Measurements from ENCODE around the gene GBP3.
"Not testable (repeated sequence)": the region's sequence is repeated elsewhere in the genome, so short reads cannot be mapped to it uniquely, and the experiment has no call there.

Gene GBP3

DNA sequence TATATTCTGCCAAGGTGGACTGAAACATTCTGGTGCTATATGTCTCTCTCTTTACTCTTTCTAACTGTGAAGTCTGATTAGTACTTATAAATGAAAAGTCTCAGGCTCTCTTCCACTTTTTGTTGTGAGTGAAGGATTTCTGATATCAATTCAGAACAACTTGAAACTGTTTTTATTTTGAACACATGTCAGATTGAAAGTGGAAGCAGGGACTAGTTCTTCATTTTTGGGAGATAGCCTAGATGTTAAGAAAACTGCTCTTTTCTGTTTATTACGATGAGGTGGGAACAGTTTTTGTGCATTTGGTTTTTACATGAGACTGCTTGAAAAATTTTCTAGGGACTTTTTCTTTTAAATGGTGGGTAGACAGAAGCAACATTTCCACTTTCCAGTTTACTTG, 14.5 kb upstream of the GBP3 start:
- no peak for DNase-seq

DNA sequence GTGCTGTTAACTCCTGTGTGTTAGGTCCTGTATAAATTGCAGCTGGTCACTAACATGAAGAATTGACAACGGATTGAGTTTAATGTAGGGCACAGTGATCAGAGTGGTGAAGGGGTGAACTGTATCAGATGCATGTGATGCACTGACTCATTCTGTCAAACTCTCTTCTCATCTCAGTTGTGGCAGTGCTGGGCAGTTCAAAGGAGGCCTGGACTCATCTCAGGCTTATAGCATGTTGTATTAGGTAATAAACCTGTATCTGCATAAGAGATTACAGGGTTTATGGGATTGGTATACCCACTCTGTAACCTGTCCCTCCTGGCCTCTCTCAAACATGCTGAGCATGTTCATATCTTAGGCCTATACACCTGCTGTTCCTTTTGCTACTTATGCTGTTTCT, 12.4 kb upstream of the GBP3 start:
- DNase-seq = no peak

DNA sequence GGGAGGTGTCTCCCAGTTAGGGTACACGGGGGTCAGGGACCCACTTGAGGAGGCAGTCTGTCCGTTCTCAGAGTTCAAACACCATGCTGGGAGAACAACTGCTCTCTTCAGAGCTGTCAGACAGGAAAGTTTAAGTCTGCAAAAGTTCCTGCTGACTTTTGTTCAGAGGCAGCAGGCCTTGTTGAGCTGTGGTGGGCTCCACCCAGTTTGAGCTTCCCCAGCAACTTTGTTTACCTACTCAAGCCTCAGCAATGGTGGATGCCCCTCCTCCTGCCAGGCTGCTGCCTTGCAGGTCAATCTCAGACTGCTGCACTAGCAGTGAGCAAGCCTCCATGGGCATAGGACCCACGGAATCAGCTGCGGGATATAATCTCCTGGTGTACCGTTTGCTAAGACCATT, 11.3 kb upstream of the GBP3 start:
- not testable (repeated sequence) for DNase-seq

DNA sequence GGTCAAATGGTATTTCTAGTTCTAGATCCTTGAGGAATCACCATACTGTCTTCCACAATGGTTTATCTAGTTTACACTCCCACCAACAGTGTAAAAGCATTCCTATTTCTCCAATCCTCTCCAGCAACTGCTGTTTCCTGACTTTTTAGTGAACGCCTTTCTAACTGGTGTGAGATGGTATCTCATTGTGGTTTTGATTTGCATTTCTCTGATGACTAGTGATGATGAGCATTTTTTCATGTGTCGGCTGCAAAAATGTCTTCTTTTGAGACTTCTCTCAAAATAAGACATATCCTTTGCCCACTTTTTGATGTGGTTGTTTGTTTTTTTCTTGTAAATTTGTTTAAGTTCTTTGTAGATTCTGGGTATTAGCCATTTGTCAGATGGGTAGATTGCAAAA, 6.4 kb upstream of the GBP3 start:
- not testable (repeated sequence) for DNase-seq

DNA sequence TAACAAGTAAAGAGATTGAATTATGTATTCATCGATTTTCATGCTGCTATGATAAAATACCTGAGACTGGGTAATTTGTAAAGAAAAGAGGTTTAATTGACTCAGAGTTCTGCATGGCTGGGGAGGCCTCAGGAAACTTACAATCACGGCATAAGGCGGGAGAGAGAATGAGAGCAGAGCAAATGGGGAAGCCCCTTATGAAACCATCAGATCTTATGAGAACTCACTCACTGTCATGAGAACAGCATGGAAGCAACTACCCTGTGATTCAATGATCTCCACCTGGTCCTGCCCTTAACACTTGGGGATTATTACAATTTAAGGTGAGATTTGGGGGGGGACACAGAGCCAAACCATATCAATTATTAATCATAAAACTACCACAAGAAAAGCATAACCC, 3.3 kb upstream of the GBP3 start:
- no peak for DNase-seq

DNA sequence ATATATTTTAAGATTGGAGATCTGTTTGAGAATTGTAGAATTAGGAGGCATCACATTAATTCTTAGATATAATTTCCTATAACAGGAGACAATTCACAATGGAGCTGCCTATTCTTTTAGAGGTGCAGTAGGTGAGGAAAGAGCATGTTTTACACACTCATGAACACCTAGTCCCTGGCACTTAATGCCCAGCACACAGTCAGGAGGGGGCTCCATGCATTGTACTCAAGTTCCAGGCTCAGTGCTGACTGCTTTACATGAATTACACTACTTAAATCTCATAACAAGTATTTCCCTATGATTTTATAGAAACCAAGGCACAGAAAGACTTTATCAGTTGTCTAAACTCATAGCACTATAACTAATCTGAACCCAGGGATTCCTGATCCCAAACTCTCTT, 360 bp upstream of the GBP3 start:
- DNase-seq = no peak

DNA sequence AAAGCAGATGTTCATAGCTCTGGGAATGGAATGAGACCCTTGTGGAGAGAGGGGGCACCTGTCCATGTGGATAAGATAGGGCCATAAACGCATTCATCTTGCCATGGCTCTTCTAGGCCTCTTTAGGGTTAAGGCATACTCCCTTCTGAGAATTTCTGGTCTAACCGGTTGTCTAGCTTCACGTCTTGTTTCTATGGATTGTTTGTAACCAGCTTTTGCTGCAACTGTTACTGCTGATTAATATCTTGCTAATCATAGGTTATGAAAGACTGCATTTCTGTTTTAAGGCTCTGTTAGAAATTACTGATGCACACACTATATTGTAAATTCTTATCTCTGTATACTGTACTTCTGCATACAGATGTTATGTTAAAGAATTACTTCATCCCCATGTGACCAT, 4.3 kb downstream of the GBP3 start:
- DNase-seq = not testable (repeated sequence)

DNA sequence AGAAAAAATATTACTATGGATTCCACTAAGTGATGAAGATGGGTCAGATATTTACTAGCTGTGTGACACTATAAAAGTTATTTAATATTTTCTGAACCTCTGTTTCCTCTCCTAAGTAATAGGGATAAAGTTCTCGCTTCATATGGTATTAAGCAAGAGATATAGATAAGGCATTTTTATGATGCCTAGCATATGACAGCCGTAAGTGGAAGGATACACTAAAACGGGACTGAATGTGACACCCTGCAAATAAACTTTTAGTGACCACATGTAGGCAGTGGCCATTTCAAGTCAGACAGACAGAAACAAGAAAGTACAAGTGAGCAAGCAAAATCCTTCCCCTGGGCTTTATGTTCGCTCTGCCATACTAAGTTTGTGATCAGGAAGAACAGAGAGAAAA, 14.2 kb downstream of the GBP3 start:
- no peak for DNase-seq

DNA sequence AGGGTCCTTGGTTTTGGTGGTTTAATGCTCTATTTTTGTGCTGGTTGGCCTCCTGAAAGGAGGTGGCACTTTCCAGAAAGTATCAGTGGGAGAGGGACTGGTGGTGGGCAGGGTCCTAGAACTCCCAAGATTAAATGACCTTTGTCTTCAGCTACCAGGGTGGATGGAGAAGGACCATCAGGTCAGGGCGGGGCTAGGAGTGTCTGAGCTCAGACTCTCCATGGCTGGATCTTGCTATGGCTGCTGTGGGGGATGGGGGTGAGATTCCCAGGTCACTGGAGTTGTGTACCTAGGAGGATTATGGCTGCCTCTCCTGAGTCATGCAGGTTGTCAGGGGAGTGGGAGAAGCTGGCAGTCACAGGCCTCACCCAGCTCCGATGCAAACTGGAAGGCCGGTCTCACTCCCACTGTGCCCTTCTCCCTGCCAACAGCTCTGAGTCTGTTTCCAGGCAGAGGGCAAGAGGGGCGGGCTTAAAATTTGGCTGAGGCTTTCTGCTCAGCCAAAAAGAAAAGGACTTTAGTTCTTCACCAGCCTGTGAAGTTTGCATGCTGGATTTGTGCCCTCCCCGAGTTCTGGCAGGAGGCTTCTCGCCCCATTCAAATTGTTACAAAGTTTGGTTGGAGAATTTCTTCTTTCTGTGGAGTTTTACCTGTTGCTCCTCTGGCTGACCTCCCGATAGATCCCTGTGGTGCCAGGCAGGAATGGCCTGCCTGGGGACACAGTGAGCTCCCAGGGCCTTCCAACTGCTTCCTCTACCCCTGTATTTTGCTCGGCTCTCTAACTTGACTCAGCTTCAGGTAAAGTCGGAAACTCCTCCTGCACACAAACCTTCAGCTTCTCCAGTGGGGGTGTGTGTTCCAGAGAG, 17.1 kb downstream of the GBP3 start:
- DNase-seq = no peak

DNA sequence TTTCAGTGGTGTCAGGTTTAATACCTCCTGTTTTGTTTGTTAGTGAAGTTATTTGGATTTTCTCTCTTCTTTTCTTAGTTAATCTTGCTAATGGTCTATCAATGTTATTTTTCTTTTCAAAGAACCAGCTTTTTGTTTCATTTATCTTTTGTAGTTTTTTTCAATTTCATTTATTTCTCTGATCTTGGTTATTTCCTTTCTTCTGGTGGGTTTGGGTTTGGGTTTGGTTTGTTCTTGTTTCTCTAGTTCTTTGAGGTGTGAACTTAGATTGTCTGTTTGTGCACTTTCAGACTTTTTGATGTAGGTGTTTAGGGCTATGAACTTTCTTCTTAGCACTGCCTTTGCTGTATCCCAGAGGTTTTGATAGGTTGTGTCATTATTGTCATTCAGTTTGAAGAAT, 20.5 kb downstream of the GBP3 start:
- DNase-seq = not testable (repeated sequence)

DNA sequence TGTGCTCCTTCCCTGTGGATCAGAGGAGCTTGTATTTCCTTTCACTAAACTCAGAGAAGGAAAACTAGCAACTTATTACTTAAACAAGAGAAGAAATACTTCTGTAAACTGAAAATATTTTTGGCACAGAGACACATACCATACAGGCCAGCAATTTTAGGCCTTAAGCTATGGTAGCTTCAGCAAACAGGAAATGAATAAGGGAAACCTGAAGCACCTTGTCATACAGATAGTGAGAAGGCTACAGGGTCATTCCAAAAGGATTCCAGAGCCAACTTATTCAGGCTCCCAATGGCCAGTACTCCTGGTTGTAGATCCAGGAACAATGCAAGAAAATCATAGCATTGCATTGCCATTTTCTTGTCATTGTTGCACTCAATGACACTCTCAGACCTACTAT, 21.2 kb downstream of the GBP3 start:
- no peak for DNase-seq

DNA sequence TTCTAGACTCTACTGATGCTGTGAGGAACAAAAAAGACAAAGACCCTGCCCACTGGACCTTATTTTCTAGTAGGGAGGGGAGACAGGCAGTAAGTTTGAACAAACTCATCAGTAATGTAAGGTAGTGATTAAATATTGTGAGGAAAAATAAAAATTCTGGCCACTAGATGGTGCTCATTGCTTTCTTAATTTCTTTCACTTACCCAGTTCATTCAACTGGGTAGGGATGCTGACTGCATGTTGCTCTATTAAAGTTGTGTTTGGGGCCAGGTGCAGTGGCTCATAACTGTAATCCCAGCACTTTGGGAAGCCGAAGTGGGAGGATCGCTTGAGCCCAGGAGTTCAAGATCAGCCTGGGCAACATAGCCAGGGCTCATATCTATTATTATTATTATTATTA, 23.9 kb downstream of the GBP3 start:
- DNase-seq = no peak

DNA sequence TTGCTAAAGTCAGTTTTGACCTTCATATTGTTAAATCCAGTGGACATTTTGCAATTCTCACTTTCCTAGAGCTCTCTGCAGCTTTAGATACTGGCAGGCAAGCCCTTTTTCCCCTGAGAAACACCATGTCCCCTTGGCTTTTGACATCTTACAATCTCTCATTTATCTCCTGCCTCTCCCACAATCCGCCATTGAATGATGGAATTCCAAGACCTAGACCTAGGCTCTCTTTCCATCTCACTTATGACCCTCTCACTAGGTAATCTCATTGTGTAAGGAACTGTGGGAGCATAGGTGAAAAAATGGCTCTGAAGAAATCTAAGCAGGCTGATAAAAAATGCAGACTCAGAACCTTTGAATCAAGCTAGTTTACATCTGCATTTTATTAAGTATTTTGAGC, 32.2 kb downstream of the GBP3 start:
- no peak for DNase-seq

DNA sequence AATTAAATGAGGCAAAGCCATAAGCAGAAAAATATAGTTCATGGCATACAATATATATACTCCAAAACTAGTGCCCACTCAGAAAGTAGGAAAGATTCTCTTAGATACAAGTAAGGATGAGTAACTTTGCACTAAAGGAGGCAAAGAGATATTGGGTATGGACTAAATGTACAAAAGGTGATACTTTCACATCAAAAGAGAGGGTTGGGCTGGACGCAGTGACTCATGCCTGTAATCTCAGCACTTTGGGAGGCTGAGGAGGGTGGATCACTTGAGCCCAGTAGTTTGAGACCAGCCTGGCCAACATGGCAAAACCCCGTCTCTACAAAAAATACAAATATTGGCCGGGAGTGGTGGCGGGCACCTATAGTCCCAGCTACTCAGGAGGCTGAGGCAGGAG, 37.0 kb downstream of the GBP3 start:
- no peak for DNase-seq

DNA sequence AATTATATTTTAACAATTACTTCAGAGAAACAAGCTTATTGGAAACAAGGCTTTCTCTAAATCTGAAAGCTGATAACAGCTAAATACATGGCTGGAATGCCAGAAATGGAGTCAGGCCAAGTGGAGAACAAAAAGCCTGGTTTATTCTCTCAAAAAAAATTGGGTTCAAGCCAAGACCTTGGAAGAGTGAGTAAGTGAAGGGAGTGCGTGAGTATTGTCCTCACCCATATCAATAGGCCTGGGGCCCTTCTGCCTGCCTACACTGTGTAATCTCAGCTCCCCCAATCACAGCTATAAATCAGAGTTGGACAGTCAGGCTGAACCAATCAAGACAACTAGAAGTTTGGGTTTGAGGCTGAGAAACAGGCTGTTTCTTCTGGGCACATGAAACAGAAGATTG, 37.6 kb downstream of the GBP3 start:
- no peak for DNase-seq

DNA sequence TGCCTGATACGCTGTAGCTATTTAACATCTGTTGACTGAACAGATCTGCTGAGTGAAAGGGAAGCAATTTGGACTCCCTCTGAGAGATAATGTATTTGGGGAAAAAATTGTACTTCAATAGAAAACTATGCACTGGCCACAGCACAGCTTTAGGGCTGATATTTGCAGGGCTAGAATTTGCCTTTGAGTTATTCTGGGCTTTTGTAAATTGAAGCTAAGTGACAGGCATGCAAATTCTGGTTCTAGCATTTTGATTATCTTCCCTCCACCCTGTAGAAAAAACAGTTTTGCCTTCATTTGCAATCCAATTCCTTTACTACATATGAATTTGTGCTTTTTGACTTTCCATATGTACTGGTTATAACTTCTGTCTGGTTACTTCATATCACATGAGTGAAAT, 38.1 kb downstream of the GBP3 start:
- no peak for DNase-seq

DNA sequence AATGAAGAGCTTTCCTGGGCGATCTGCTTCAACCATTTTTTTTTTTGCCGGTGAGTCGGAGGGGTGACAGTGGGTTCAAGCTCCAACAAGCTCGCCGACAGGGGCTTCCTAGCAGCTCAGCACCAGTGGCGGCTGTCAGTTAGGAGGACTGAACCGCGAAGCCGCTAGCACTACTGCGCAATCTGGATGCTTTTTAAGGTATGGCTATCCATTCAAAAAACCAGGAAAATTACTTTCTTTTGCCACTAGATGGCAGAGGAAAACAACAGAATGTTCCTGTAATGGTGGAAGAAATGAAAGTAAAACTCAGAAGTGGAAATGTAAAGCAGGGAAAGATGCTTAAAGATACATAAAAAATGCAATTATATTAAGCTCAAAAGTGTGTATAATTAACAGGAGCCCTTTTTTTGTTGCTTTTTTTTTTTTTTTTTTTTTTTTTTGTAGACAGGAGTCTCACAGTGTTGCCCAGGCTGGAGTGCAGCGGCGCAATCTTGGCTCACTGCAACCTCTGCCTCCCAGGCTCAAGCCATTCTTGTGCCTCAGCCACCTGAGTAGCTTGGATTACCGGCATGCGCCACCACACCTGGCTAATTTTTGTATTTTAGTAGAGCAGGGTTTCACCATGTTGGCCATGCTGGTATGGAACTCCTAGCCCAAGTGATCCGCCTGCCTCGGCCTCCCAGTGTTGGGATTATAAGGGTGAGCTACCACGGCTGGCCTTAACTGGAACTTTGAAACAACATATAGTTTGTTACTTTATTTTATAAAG, 38.7 kb downstream of the GBP3 start:
- DNase-seq = peak; percentile 15

DNA sequence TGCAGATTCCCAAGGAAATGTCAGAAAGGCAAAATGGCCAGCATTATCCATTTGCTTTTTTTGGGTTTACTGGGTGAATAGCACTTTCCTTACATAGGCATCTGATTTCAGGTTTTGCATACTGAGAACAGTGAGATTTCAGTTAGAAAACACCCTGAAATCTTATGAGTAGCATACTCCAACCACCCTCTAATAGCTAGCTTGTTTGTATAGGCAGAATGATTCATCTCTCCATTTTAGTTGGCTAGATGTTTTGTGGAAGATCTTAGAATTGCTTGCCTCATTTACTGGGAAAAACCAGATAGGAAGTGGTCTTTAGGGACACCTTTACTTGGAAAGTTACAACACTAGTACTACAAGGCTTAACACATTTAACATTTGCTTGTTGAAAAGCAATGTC, 40.6 kb downstream of the GBP3 start:
- no peak for DNase-seq

DNA sequence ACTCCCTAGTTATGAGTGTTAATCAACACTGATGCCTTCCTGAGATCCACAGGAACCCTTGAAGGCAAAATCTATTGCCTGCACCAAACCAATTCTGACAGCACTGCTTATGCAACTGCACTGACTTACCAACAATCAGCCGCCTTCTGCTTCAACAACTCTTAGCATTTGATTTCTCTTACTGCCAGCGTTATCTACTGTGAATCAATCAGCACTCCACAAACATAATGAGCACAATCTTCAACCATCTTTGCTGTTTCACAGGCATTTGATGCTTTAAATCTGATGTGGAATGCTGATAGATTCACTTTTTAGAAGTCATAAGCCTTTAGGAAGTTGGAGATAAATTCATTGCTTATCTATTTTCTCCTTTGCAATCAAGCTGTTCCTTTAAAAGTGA, 41.2 kb downstream of the GBP3 start:
- not testable (repeated sequence) for DNase-seq

DNA sequence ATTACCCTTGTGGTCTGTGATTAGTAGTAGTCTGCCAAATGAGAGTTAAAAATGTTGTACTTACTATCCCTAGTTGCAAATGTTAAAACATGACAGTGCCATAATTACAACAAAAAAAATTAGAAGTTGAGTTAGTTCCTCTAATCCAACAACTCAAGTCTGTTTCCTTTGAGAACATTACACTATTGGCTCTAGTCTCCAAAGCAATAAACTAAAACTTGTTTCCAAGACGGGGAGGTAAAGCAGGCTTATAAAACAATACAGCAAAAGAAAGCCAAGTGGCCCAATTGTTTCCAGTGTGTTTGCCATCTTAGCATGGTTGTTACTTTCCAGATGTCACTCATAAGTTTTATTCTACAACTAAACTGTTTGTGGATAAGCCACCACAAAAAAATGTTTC, 41.8 kb downstream of the GBP3 start:
- no peak for DNase-seq

DNA sequence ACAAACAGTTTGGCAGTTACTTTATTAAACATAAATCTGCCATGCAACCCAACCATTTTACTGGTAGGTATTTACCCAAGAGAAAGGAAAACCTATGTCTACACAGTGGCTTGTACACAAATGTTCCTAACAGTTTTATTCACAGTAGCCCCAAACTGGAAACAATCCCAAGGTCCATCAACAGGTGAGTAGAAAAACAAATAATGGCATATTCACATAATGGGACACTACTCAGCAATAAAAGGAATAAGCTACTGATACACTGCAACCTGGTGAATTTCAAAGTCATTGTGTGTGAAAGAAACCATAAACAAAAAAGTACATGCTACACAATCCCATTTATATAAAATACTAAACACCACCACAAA, 42.9 kb downstream of the GBP3 start:
- DNase-seq = no peak

DNA sequence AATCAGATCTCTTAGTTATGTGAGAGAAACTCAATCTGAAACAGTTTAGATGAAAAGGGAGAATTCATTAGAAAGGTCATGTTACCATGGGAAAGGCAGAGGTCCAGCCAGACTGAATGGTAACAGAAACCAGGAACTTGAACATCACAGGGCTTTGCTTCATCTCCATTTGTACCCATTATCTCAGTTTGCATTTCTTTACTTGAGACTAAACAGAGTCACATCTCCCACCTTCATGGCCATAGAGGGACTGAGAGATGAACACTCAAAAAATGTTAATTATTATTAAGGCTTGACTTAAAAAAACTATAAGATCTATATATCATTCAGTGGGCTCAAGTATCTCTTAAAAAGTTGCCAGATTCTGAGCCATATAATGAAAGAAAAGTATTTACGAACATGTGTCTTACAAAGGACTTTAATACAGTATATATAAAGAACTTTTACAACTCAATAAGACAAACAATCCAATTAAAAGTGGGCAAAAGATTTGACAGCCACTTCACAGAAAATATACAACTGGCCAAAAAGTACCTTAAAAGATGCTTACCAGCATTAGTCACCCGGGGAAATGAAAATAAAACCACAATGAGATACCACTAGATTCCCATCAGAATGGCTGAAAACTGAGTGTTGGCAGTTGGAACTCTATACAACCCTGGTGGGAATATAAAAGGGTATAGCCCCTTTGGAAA, 43.5 kb downstream of the GBP3 start:
- DNase-seq = no peak

DNA sequence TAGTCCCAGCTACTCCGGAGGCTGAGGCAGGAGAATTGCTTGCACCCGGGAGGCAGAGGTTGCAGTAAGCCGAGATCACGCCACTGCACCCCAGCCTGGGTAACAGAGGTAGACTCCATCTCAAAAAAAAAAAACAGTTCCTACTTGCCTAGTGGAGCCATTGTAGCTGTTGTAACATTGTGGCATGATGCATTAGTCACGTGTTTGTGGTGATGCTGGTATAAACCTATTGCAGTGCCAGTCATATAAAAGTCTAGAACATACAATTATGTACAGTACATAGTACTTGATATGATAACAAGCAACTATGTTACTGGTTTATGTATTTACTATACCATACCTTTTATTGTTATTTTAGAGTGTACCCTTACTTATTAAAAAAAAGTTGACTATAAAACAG, 46.4 kb downstream of the GBP3 start:
- DNase-seq = no peak

DNA sequence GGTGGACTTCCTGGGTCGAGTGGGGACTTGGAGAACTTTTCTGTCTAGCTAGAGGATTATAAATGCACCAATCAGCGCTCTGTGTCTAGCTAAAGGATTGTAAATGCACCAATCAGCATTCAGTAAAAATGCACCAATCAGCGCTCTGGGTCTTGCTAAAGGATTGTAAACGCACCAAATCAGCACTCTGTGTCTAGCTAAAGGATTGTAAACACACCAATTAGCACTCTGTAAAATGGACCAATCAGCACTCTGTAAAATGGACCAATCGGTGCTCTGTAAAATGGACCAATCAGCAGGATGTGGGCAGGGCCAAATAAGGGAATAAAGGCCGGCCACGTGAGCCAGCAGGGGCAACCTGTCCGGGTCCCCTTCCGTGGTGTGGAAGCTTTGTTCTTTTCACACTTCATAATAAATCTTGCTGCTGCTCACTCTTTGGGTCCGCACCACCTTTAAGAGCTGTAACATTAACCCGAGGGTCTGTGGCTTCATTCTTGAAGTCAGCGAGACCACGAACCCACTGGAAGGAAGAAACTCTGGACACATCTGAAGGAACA, 48.0 kb downstream of the GBP3 start:
- not testable (repeated sequence) for DNase-seq
